SK-N-SH (cell line): Measurements from ENCODE around the gene CDK18. TPM values are rescaled to one million over a fixed set of nuclear protein-coding genes. Genes with fewer than 3 reads are reported as not detected.
A peak's percentile ranks its signal among the peaks of the same experiment; 100 is the strongest.

ENCODE experiments used
- CTCF ChIA-PET: fragments of 300-600, 350-600 bp; formaldehyde crosslinking; extraction: SDS; loops from one replicate; lab custom pipeline; 2021; lab: Yijun Ruan, JAX
- POLR2A ChIA-PET: fragments of 350-600 bp; sonication (Branson Sonifier 250); formaldehyde crosslinking; extraction: SDS; loops from one replicate; lab custom pipeline; 2020; ENCODE audit warnings: antibody characterized with exemption, inconsistent platforms; lab: Yijun Ruan, JAX
- DNase-seq: peaks from one replicate; pipeline ENCODE4 v3.0.0; 2012
- H2AFZ ChIP-seq: fragments of 200-600 bp; sonication (generic); 2 replicates; pipeline ENCODE4 v1.8.1; 2016; ENCODE audit warnings: antibody characterized with exemption, mild to moderate bottlenecking, low read depth
- H3F3A ChIP-seq: fragments of 200-600 bp; sonication (generic); replicated peaks from 2 replicates; pipeline ENCODE3; 2016; ENCODE audit warnings: antibody characterized with exemption, mild to moderate bottlenecking; ENCODE audit not compliant: insufficient read depth
- H3K27ac ChIP-seq, 2 experiments: fragments of 200-500 bp in 1 of 2; fragments of 200-600 bp in 1 of 2; sonication (Bioruptor generic) in 1 of 2; sonication (generic), shearing (Covaris generic) in 1 of 2; 2 replicates each; pipeline versions ENCODE4 v1.5.1 to v1.6.1; 2014 to 2016; ENCODE audit warnings: low read depth in 2 of 2, inconsistent platforms in 1 of 2, low read length in 1 of 2, mild to moderate bottlenecking in 1 of 2, mixed read lengths in 1 of 2
- H3K27me3 ChIP-seq: fragments of 200-600 bp; sonication (generic), shearing (Covaris generic); 2 replicates; pipeline ENCODE4 v1.6.1; 2016; ENCODE audit warnings: mixed run types; ENCODE audit not compliant: insufficient read depth
- H3K36me3 ChIP-seq, 2 experiments: fragments of 200-500 bp in 1 of 2; fragments of 200-600 bp in 1 of 2; sonication (Bioruptor generic) in 1 of 2; sonication (generic) in 1 of 2; replicated peaks in 1 of 2; 2 replicates each; pipeline versions ENCODE3 to v1.5.1; 2014 to 2016; ENCODE audit warnings: low read length in 1 of 2, mild to moderate bottlenecking in 1 of 2; ENCODE audit not compliant: insufficient read depth in 2 of 2, control insufficient read depth in 1 of 2
- H3K4me1 ChIP-seq, 2 experiments: fragments of 200-500 bp in 1 of 2; fragments of 200-600 bp in 1 of 2; sonication (Bioruptor generic) in 1 of 2; sonication (generic), shearing (Covaris generic) in 1 of 2; 2 replicates each; pipeline versions ENCODE4 v1.5.1 to v1.6.1; 2014 to 2016; ENCODE audit warnings: low read depth in 1 of 2, low read length in 1 of 2, mixed run types in 1 of 2; ENCODE audit not compliant: insufficient read depth in 2 of 2, control insufficient read depth in 1 of 2
- H3K4me2 ChIP-seq: fragments of 200-600 bp; sonication (generic), shearing (Covaris generic); 2 replicates; pipeline ENCODE4 v1.6.1; 2017; ENCODE audit warnings: mixed run types
- H3K4me3 ChIP-seq, 2 experiments: fragments of 200-500 bp in 1 of 2; fragments of 200-600 bp in 1 of 2; sonication (Bioruptor generic) in 1 of 2; sonication (generic), shearing (Covaris generic) in 1 of 2; 2 replicates each; pipeline versions ENCODE4 v1.5.1 to v1.8.1; 2014 to 2016; ENCODE audit warnings: low read depth in 2 of 2, inconsistent platforms in 1 of 2, low read length in 1 of 2, mild to moderate bottlenecking in 1 of 2, mixed read lengths in 1 of 2, moderate library complexity in 1 of 2
- H3K79me2 ChIP-seq: fragments of 200-600 bp; sonication (generic); 2 replicates; pipeline ENCODE4 v1.8.1; 2017; ENCODE audit warnings: mild to moderate bottlenecking; ENCODE audit not compliant: insufficient read depth
- H3K9ac ChIP-seq: fragments of 200-600 bp; sonication (generic); 2 replicates; pipeline ENCODE4 v1.6.1; 2017; ENCODE audit warnings: mixed run types
- H3K9me2 ChIP-seq: fragments of 200-600 bp; sonication (generic); 2 replicates; pipeline ENCODE4 v1.6.1; 2017; ENCODE audit warnings: mixed run types
- H3K9me3 ChIP-seq: fragments of 200-600 bp; sonication (generic); 2 replicates; pipeline ENCODE4 v1.6.1; 2017; ENCODE audit warnings: mixed run types, mild to moderate bottlenecking, moderate library complexity
- H4K20me1 ChIP-seq: fragments of 200-600 bp; sonication (generic); 2 replicates; pipeline ENCODE4 v1.6.1; 2017; ENCODE audit warnings: mild to moderate bottlenecking, mixed run types; ENCODE audit not compliant: insufficient read depth
- CHD2 ChIP-seq: fragments of 150-350 bp; IDR thresholded peaks from 2 replicates; pipeline ENCODE4 v1.6.1; 2018; ENCODE audit warnings: low read length; ENCODE audit not compliant: partially characterized antibody
- ELF1 ChIP-seq: IDR thresholded peaks from 2 replicates; pipeline ENCODE4 v1.4.0; 2012
- EP300 ChIP-seq, 2 experiments: IDR thresholded peaks; 2 replicates each; pipeline versions ENCODE4 v1.4.0 to v1.6.1; 2012; ENCODE audit warnings: borderline replicate concordance in 1 of 2, low read depth in 1 of 2, low read length in 1 of 2
- FOSL2 ChIP-seq: IDR thresholded peaks from 2 replicates; pipeline ENCODE4 v1.4.0; 2012; ENCODE audit warnings: low read depth, mild to moderate bottlenecking, moderate library complexity, borderline replicate concordance
- FOXJ3 ChIP-seq: sonication (generic); formaldehyde crosslinking; IDR thresholded peaks from 2 replicates; pipeline ENCODE4 v1.5.1; 2020; ENCODE audit warnings: mild to moderate bottlenecking, missing genetic modification reagents
- JUND ChIP-seq: IDR thresholded peaks from 2 replicates; pipeline ENCODE4 v1.4.0; 2012
- MAX ChIP-seq: IDR thresholded peaks from 2 replicates; pipeline ENCODE4 v1.4.0; 2012; ENCODE audit warnings: low read depth
- MEF2A ChIP-seq: IDR thresholded peaks from 2 replicates; pipeline ENCODE4 v1.4.0; 2012; ENCODE audit warnings: low read depth, borderline replicate concordance
- NFIC ChIP-seq: IDR thresholded peaks from 2 replicates; pipeline ENCODE4 v1.4.0; 2012; ENCODE audit warnings: borderline replicate concordance
- NRF1 ChIP-seq: IDR thresholded peaks from 2 replicates; pipeline ENCODE4 v1.6.1; 2012; ENCODE audit warnings: low read depth, mild to moderate bottlenecking, low read length
- POLR2AphosphoS5 ChIP-seq: IDR thresholded peaks from 2 replicates; pipeline ENCODE4 v1.6.1; 2012; ENCODE audit warnings: low read depth, low read length
- REST ChIP-seq: IDR thresholded peaks from 2 replicates; pipeline ENCODE4 v1.6.1; 2012; ENCODE audit warnings: mild to moderate bottlenecking, low read depth, low read length, moderate library complexity
- RFX5 ChIP-seq: IDR thresholded peaks from 2 replicates; pipeline ENCODE4 v1.6.1; 2012; ENCODE audit warnings: mild to moderate bottlenecking, improper control_type of control experiment, low read length
- SMC3 ChIP-seq: IDR thresholded peaks from 2 replicates; pipeline ENCODE4 v1.6.1; 2012; ENCODE audit warnings: low read depth, low read length, improper control_type of control experiment
- TAF1 ChIP-seq: IDR thresholded peaks from 2 replicates; pipeline ENCODE4 v1.6.1; 2012; ENCODE audit warnings: low read depth, mild to moderate bottlenecking, low read length, moderate library complexity, borderline replicate concordance
- TCF12 ChIP-seq: IDR thresholded peaks from 2 replicates; pipeline ENCODE4 v1.4.0; 2012
- YY1 ChIP-seq: IDR thresholded peaks from 2 replicates; pipeline ENCODE4 v1.4.0; 2012; ENCODE audit warnings: low read depth, mild to moderate bottlenecking
- WGBS: methylation state at CpG from one replicate; pipeline ENCODE4 v1.1.6; 2017; ENCODE audit warnings: low lambda C conversion rate; 5-methylcytosine and 5-hydroxymethylcytosine counted together
- polyA plus RNA-seq, 3 experiments: library from polyadenylated mRNA; depleted of rRNA; stranded (reverse); fragments of >200 nt; gene quantifications; 2 replicates each; pipeline ENCODE4 v1.2.3, GENCODE V29; 2012
- TF ChIP-seq, protein P1 (sequence below): fragments of 150-350 bp; IDR thresholded peaks from 2 replicates; pipeline ENCODE4 v1.6.1; 2017; ENCODE audit warnings: antibody characterized with exemption, low read length, low read depth, borderline replicate concordance
- TF ChIP-seq, protein P2 (sequence below): IDR thresholded peaks from 2 replicates; pipeline ENCODE4; 2012

The CDK18 gene
- polyA plus RNA-seq, 1 of the 3 experiments (the other 2 are of a cell fraction), result 2.5 TPM

DNA sequence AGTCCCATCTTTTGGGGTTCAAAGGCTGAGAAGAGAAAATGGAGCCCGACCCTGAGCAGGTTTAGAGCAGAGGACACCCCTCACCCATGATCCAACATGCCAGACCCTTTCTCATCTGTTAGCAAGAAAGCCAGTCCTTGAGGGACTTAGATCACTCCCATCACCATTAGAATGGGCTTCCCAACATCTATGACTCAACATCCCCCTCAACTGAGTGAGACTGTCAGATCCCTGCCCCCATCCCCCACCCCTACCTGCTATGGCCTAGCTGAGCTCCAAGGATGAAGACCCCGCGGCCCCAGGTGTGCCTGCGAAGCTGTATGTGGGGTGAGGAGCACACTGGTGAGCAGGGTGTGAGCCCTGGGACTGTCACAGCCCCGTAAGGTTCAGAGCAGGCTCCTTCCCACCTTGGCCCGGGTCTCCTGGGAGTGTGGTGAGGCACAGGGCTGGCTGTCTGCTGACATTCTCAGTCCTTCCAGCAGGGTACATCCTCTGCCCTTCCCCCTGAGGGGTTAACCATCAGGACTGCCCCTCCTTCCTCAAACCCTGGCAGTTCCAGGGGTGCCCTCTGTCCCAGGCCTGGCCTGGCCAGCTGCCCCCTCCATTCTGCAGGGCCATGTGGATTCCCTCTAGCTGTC lies 27.2 kb upstream of the CDK18 start (continued):
- TF ChIP-seq REST, result no peak
- TF ChIP-seq YY1, result no peak
- no peak for TF ChIP-seq TCF12
- TF ChIP-seq TAF1, result no peak
- no peak for TF ChIP-seq EP300 (IDR thresholded peaks at IDR 0.05; ENCODE audit: borderline replicate concordance in 1 of 2, low read depth in 1 of 2, low read length in 1 of 2)

DNA sequence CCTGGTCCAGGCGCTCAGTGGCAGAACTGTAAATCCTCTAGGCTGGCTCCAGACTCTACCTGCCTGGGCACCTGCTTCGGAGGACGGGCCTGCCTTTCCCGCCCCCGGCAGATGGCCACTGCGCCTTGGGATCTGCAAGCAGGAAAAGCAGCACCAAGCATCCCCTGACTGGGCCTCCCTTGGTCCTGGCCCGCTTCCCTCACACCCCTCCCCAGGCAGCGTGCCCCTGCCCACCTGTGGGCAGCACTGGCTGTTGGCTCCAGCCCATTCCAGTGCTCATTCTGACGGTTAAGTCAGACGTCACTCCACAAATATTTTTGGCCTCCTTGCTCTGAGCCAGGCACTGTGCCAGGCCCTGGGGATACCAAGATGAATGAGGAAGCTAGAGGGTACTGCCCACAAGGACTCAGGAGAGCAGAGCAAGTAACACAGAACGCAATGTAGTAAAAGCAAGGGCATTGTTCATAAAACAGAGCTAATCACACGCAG lies 26.7 kb upstream of the CDK18 start:
- ChIA-PET POLR2A (no interaction called here), CTCF (interaction anchor here (0.9 to 45.6 kb wide), 8 partner anchors 7 to 143 kb away, joined by 3 to 1333 read pairs (median 14); no protein-coding TSS in a partner anchor)
- no peak overlapping the region for H3K9ac ChIP-seq
- DNase-seq, result no peak
- WGBS, result 60% methylated on average over 12 of the region's 12 CpGs
- H3K27me3 ChIP-seq, result peaks cover 14% of the 10 kb centered on the region; the same call in 1 of the 2 replicates
- no peak overlapping the region for H3K4me3 ChIP-seq
- H3K4me1 ChIP-seq, result peaks cover 5 to 8% of the 10 kb centered on the region in 2 experiments; a peak in 2 of 4 replicates
- no peaks in the 10 kb centered on the region for H3K79me2 ChIP-seq
- peak overlapping the region; percentile 30; the same call in 1 of the 2 replicates for H3K4me2 ChIP-seq
- H3K27ac ChIP-seq, result no peak overlapping the region
- H3K9me3 ChIP-seq, result no peaks in the 10 kb centered on the region
- no peaks in the 10 kb centered on the region for H3K36me3 ChIP-seq
- no peaks in the 10 kb centered on the region for H3F3A ChIP-seq
- H3K9me2 ChIP-seq, result no peaks in the 10 kb centered on the region
- peak overlapping the region; percentile 53; the same call in 1 of the 2 replicates for H2AFZ ChIP-seq
- H4K20me1 ChIP-seq, result no peaks in the 10 kb centered on the region
- TF ChIP-seq FOSL2 (peak; percentile 52; the same call in 1 of the 2 replicates), POLR2AphosphoS5 (no peak), REST (no peak), MAX (0 out of 2 replicates have a peak, but pooled peaks have one; percentile 10), MEF2A (no peak), RFX5 (no peak), FOXJ3 (no peak), CHD2 (no peak), JUND (no peak; the same call in 1 of the 2 replicates), TCF12 (peak; percentile 73), SMC3 (no peak), NRF1 (no peak), NFIC (peak; percentile 97), ELF1 (peak; percentile 54; the same call in 1 of the 2 replicates), EP300 (IDR thresholded peaks at IDR 0.05; ENCODE audit: borderline replicate concordance in 1 of 2, low read depth in 1 of 2, low read length in 1 of 2) (peak in 1 of 2 experiments; percentile 51; a peak in 1 of 4 replicates)
- TF ChIP-seq, protein P1, sequence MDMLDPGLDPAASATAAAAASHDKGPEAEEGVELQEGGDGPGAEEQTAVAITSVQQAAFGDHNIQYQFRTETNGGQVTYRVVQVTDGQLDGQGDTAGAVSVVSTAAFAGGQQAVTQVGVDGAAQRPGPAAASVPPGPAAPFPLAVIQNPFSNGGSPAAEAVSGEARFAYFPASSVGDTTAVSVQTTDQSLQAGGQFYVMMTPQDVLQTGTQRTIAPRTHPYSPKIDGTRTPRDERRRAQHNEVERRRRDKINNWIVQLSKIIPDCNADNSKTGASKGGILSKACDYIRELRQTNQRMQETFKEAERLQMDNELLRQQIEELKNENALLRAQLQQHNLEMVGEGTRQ, result no peak
- TF ChIP-seq, protein P2, sequence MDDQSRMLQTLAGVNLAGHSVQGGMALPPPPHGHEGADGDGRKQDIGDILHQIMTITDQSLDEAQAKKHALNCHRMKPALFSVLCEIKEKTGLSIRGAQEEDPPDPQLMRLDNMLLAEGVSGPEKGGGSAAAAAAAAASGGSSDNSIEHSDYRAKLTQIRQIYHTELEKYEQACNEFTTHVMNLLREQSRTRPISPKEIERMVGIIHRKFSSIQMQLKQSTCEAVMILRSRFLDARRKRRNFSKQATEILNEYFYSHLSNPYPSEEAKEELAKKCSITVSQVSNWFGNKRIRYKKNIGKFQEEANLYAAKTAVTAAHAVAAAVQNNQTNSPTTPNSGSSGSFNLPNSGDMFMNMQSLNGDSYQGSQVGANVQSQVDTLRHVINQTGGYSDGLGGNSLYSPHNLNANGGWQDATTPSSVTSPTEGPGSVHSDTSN, result peak; percentile 75
